IPS DF 6.9 (cell line): ENCODE measurements around the gene FOXK2.
A peak's percentile ranks its signal among the peaks of the same experiment; 100 is the strongest.
"Not testable (repeated sequence)": the region's sequence is repeated elsewhere in the genome, so short reads cannot be mapped to it uniquely, and the experiment has no call there.

Experiments used
- DNase-seq: peaks from one replicate; pipeline ENCODE4 v3.0.0-alpha.2; 2013; ENCODE audit warnings: low read depth, low spot score
- H3K27ac ChIP-seq: one replicate; pipeline ENCODE4 v1.5.1; 2013; ENCODE audit warnings: low read length, control low read depth
- H3K27me3 ChIP-seq: 2 replicates; pipeline ENCODE4 v1.6.1; 2013; ENCODE audit warnings: mild to moderate bottlenecking, low read length; ENCODE audit not compliant: control insufficient read depth, insufficient read depth
- H3K36me3 ChIP-seq: 2 replicates; pipeline ENCODE4 v1.6.1; 2013; ENCODE audit warnings: low read length; ENCODE audit not compliant: control insufficient read depth, insufficient read depth
- H3K4me1 ChIP-seq: 2 replicates; pipeline ENCODE4 v1.6.1; 2013; ENCODE audit warnings: low read length; ENCODE audit not compliant: control insufficient read depth, insufficient read depth
- H3K4me3 ChIP-seq: 2 replicates; pipeline ENCODE4 v1.5.1; 2013; ENCODE audit warnings: mild to moderate bottlenecking, low read length
- H3K9me3 ChIP-seq: 2 replicates; pipeline ENCODE4 v1.6.1; 2013; ENCODE audit warnings: low read length, inconsistent platforms; ENCODE audit not compliant: control insufficient read depth, insufficient read depth
- WGBS: extraction: QIAGEN DNeasy Blood & Tissue Kit; methylation state at CpG from one replicate; pipeline ENCODE4 v1.1.7; 2013; ENCODE audit warnings: mixed read lengths, missing lambda C conversion rate; ENCODE audit not compliant: insufficient read length, insufficient coverage; 5-methylcytosine and 5-hydroxymethylcytosine counted together

Gene FOXK2

DNA sequence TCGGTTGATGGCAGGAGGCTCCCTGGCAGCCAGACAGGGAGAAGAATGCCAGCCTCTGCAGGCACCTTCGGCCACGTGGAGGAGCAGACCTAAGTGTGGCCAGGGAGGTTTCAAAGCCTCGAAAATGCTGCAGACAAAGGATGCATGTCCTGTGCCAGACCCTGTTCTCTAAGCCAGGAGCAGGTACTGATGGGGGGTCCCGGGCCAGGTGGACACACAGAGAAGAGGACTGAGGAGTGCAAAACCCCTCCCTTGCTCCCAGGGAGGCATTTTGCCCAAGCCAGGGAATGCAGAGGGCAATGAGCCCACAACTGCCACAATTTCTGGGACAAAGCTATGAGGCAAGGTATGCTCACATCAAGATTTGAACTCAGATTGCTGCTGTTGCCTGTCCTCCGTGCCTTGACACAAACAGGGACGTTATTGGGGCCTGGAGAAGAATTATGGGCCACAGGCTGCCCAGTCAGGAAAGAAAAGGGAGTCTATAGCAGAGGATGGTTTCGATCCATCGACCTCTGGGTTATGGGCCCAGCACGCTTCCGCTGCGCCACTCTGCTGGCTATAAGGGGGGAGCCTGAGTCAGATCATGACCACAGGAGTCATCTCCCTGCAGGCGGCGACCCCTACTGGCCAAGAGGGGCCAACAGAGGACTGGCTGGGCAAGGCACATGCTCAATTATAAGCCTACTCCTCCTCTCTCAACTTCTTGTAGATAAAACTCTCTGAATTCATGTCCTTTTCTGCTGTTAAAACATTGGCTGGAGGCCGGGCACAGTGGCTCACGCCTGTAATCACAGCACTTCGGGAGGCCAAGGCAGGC is 25.1 kb upstream of the FOXK2 start:
- WGBS, result no CpG with 5 or more reads among the region's 17 CpGs
- Histone ChIP-seq H3K4me1 (peaks cover 8% of the 10 kb centered on the region; the same call in 1 of the 2 replicates), H3K36me3 (no peaks in the 10 kb centered on the region; the same call in 1 of the 2 replicates), H3K27me3 (peaks cover 2% of the 10 kb centered on the region; the same call in 1 of the 2 replicates), H3K27ac (no peak overlapping the region), H3K4me3 (peak overlapping the region; percentile 21; the same call in 1 of the 2 replicates), H3K9me3 (no peaks in the 10 kb centered on the region)
- DNase-seq, result peak; percentile 78

DNA sequence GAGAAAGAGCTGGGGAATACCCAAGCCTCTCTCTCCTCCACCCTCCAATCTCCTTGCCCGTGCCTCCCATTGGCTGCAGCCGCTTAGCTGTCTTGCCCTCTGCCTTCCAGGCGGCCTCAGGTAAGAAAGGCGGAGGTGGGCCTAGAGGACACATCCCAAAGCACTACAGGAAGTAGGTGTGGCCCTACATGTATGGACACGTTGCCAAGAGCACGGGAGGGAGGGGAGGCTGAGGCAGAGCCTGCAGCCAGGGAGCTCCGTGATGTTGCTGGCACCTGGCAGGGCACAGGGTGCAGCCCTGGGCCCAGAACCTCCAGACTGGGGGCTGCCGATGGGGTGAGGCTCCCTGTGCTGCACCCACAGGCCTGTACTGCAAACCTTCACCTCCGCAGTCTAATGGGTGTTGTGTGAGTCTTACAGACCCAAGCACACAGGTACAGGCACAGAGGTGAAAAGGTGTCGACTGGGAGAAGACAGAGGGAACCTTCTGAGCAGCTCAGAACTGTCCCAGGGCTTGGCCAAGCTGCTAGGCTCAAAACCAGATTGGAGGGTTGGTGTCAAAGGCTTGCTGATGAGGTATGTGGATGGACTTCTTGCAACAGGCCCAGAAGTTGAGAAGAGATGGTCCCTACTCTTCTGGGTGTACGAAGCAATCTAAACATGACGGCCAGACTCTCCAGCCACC is 23.5 kb upstream of the FOXK2 start:
- Histone ChIP-seq H3K4me3 (no peak overlapping the region), H3K4me1 (peaks cover 8% of the 10 kb centered on the region; the same call in 1 of the 2 replicates), H3K27ac (no peak overlapping the region), H3K9me3 (no peaks in the 10 kb centered on the region), H3K36me3 (no peaks in the 10 kb centered on the region; the same call in 1 of the 2 replicates), H3K27me3 (peaks cover 2% of the 10 kb centered on the region; the same call in 1 of the 2 replicates)
- no CpG with 5 or more reads among the region's 12 CpGs for WGBS
- no peak for DNase-seq

DNA sequence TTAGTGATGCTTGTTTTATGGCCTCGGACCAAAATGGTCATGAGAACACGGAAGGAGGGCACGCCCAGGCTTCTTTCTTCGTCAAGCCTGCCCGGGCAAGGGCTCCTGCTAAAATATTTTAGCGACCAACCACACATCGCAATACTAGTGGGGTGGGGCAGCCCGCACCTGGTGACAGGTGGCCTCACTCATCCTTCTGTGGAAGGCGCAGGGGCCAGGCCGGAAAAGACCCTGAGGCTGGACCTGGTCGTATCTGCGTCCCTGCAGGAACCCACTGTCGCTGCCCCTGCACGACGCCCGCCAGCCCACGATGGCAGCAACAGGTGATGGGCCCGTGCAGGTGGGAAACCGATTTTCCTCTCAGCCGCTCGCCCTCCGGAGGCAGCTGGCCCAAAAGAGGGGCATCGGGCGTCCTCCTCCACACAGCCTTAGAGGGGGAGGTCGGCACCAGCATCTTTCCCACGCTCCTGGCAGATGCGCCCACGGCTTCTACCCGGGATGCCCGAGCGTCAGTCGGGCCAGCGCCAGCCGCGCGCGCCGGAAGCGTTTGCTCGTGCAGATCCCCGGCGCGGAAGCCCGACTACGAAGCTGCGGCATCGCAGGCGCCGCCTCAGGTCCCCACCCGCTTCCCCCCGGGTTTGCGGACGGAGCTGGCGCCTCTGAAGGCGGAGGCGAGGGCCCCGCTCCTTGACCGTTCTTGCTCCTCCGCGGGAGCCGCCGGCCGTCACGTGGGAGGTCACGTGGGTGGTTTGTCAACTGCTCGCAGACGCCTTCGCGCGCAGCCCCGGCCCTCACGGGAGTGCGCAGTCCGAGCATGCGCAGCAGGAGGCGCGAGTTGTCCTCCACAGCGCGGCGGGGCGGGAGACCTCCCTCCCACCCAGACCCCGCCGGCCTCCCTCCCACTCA is 22.8 kb upstream of the FOXK2 start:
- Histone ChIP-seq H3K36me3 (no peaks in the 10 kb centered on the region), H3K27ac (no peak overlapping the region), H3K4me1 (peaks cover 8% of the 10 kb centered on the region; the same call in 1 of the 2 replicates), H3K27me3 (peaks cover 2% of the 10 kb centered on the region; the same call in 1 of the 2 replicates), H3K9me3 (no peaks in the 10 kb centered on the region), H3K4me3 (peak overlapping the region; percentile 51; the same call in 1 of the 2 replicates)
- DNase-seq, result peak; percentile 83
- no CpG with 5 or more reads among the region's 83 CpGs for WGBS

DNA sequence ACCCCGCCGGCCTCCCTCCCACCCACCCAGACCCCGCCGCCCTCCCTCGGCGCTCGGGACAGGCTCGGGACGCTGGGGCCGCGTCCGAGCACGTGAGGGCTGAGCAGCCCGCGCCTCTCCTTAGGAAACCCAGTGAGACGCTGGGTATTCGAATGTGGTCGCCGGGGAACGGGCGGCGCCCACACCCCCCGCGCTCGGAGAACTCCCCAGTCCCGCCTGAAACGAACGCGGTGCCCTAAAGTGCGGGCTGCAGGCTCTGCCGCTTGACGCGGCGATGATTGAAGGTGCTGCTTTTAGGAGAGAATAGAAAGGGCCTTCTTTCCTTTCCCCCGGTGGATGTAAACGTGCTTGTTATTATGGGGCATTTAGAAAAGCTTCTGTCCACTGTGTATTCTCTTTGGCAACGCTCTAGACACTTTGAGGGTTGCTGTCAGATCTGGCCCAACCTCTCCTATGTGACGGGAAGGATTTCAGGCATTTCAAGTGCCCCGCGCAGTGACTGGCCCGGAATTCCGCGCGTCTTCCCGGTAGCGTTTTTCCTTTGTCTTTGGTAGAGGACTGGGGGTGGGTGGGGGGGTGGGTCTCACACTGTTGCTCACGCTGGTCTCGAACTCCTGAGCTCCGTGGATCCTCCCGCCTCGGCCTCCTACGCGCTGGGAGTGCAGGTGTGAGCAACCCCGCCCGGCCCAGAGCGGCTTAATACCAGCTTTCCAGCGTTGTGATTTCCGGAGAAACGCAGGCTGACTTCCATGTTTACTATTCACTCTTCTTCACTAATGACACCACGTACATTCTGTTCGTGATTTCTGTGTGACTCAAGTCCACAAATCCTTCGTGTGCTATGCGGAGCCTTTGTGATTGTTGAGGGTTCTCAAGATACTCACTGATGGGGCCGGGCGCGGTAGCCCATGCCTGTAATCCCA is 21.8 kb upstream of the FOXK2 start:
- Histone ChIP-seq H3K36me3 (no peaks in the 10 kb centered on the region), H3K27ac (no peak overlapping the region), H3K9me3 (no peaks in the 10 kb centered on the region), H3K4me1 (peaks cover 8% of the 10 kb centered on the region; the same call in 1 of the 2 replicates), H3K4me3 (peak overlapping the region; percentile 43; the same call in 1 of the 2 replicates), H3K27me3 (peaks cover 2% of the 10 kb centered on the region; the same call in 1 of the 2 replicates)
- no peak for DNase-seq
- no CpG with 5 or more reads among the region's 66 CpGs for WGBS

DNA sequence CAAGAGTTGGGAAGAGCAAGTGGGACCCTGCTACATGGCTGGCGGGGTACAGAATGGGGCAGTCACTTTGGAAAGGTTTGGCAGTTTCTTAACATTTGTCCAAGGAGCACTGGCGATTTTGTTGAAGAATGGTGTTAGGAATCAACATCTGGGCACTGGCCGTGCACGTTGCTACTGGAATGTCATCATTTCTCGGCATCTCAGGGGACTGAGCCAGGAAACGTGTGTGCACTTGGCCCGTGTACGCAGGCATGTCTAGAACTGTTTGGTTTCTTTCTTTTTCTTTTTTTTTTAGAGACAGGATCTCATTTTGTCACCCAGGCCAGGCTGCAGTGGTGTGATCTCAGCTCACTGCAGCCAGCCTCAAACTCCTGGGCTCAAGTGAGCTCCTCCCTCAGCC is 17.3 kb upstream of the FOXK2 start:
- Histone ChIP-seq H3K4me1 (no peaks in the 10 kb centered on the region), H3K36me3 (no peaks in the 10 kb centered on the region), H3K27me3 (peaks cover 2% of the 10 kb centered on the region; the same call in 1 of the 2 replicates), H3K9me3 (no peaks in the 10 kb centered on the region), H3K27ac (no peak overlapping the region), H3K4me3 (no peak overlapping the region)
- no CpG with 5 or more reads among the region's 8 CpGs for WGBS
- DNase-seq, result no peak

DNA sequence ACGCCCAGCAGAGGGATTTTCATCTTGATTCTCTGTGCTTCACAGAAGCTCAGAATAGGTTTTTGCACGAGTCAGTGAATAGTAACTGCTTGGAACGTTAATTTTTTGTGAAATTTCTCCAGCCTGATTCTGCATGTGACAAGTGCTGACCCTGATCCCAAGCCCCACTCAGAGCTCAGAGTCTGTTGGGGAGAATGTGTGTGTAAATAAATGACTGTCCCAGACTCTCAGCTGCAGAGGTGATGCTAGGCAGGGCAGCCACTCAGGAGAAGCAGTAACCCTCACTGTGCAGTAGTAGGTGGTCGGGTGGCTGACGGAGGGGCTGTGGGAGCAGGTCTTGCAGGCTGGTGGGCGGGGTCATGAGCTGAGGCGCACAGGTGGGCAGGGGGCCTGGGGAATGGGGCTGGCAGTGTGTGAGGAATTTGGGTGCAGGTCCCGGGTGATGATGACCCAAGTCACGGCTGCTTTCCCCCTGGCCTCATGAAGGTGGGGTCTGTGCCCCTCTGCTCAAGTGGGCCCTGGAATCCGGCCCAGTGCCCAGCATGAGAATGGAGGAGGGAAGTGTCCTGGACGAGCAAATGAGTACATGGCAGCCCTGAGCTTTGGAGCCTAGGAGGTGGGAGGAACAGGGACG is 16.3 kb upstream of the FOXK2 start:
- no peaks in the 10 kb centered on the region for H3K4me1 ChIP-seq
- no peaks in the 10 kb centered on the region for H3K36me3 ChIP-seq
- no peak overlapping the region for H3K4me3 ChIP-seq
- DNase-seq, result no peak
- no peak overlapping the region for H3K27ac ChIP-seq
- WGBS, result no CpG with 5 or more reads among the region's 12 CpGs
- no peaks in the 10 kb centered on the region for H3K9me3 ChIP-seq
- no peaks in the 10 kb centered on the region for H3K27me3 ChIP-seq

DNA sequence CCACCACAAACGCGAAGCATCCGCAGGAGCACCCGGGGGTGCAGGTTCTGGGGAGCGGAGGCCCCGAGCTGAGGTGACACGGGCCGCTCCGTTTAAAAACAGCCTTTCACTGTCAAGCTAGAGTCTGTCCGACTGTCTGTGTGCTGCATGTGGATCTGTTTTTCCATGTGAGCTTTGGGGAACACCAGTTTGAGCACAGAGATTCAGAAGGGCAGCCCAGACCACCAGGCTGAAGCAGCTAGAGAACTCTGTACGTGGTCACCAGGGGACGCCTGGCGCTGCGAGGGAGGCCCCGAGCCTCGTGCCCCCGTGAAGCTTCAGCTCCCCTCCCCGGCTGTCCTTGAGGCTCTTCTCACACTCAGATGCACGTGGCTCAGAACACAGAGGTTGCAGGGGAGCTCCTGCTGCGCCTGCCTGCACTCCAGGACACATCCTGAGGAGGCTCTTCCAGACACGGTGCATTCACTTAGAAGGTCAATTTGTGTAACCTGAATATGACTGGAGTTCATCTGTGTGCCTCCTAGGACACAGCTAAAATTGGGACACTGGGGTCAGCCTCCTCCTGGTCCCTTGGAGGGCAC is 15.7 kb upstream of the FOXK2 start:
- Histone ChIP-seq H3K27ac (no peak overlapping the region), H3K4me1 (no peaks in the 10 kb centered on the region), H3K36me3 (no peaks in the 10 kb centered on the region), H3K27me3 (no peaks in the 10 kb centered on the region), H3K4me3 (no peak overlapping the region), H3K9me3 (no peaks in the 10 kb centered on the region)
- DNase-seq, result no peak
- WGBS, result no CpG with 5 or more reads among the region's 21 CpGs

DNA sequence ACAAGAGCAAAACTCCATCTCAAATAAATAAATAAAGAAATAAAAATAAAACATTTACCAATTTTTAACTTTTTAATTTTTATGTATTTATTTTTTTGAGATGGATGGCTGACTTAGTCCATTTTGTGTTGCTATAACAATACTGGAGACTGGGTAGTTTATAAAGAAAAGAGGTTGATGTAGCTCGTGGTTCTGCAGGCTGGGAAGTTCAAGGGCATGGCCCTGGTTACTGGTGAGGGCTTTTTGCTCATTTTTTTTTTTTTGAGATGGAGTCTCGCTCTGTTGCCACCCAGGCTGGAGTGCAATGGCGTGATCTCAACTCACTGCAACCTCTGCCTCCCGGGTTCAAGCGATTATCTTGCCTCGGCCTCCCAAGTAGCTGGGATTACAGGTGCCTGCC is 14.2 kb upstream of the FOXK2 start:
- Histone ChIP-seq H3K4me3 (no peak overlapping the region), H3K36me3 (no peaks in the 10 kb centered on the region), H3K27me3 (no peaks in the 10 kb centered on the region), H3K4me1 (no peaks in the 10 kb centered on the region), H3K9me3 (no peaks in the 10 kb centered on the region), H3K27ac (no peak overlapping the region)
- DNase-seq, result no peak
- WGBS, result no CpG with 5 or more reads among the region's 6 CpGs

DNA sequence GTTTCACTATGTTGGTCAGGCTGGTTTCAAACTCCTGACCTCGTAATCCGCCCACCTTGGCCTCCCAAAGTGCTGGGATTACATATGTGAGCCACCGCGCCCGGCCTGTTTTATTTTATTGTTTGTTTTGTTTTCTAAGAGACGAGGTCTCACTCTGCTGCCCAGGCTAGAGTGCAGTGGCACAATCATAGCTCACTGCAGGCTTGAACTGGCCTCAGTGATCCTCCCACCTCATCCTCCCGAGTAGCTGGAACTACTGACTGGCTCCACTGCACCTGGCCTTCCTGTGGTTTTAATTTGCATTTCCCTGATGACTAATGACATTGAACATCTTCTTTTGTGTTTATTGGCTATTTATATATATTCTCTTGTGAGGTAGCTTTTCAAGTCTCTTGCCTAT is 13.1 kb upstream of the FOXK2 start:
- H3K4me1 ChIP-seq, H3K9me3 ChIP-seq, H3K27ac ChIP-seq, H3K27me3 ChIP-seq, H3K36me3 ChIP-seq, H3K4me3 ChIP-seq, DNase-seq: not testable (repeated sequence)
- no CpG with 5 or more reads among the region's 7 CpGs for WGBS
